HS-27A (cell line): Measurements from ENCODE around the gene HSPA2.
A peak's percentile ranks its signal among the peaks of the same experiment; 100 is the strongest.

ENCODE experiments used
- DNase-seq: peaks from one replicate; pipeline ENCODE4 v3.0.0-alpha.2; 2012; ENCODE audit warnings: low read depth, missing footprints

Gene HSPA2

DNA sequence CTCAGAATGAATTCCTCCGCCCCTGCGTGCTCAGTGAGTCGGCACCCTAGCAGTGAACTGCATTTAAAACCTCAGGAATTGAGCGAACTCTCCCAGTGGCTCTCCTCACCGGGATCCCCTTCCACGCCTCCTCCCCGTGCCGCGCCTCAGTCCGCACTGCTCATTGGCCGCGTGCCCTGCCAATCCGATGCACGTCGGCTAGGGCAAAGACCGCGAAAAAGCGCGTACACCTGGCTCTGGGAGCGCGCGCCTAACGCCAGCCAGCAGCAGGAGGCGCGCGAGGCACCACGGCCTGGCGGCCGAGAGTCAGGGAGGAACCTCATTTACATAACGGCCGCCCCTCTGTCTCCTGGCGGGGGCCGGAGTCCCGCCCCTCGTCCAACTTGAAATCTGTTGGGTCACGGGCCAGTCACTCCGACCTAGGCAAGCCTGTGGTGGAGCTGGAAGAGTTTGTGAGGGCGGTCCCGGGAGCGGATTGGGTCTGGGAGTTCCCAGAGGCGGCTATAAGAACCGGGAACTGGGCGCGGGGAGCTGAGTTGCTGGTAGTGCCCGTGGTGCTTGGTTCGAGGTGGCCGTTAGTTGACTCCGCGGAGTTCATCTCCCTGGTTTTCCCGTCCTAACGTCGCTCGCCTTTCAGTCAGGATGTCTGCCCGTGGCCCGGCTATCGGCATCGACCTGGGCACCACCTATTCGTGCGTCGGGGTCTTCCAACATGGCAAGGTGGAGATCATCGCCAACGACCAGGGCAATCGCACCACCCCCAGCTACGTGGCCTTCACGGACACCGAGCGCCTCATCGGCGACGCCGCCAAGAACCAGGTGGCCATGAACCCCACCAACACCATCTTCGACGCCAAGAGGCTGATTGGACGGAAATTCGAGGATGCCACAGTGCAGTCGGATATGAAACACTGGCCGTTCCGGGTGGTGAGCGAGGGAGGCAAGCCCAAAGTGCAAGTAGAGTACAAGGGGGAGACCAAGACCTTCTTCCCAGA, at the start of gene HSPA2:
Gene HSPA2 (plus strand): TSS at position 534 of the 995 bp plus-strand sequence. CDS start 109 bp downstream, at position 643.
- peak; percentile 83 for DNase-seq

GRCh38 chr14:64491637-64492036, 48.9 kb upstream of the HSPA2 start:
- DNase-seq = no peak

DNA sequence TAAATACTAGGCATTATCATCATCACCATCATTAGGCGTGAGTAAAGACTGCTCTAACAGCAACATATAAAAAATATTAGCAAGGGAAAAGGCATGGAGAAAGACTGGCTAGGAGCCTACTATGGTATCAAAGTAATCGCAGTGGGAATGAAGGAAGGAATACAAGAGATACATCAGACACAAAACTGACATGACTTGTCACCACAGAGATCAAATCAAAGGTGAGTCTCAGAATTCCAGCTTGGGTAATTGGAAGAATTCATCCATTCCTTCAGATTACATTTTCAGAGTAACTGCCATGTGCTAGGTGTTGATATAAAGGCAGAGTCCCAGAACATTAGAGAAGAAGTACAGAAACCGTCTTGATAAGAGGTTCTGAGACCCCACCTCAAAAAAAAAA, 47.1 kb upstream of the HSPA2 start:
- DNase-seq = no peak

- no peak for DNase-seq
These were observed 45.3 kb upstream of the HSPA2 start for GRCh38 chr14:64495252-64495651.

GRCh38 chr14:64496764-64497163, 43.8 kb upstream of the HSPA2 start:
- no peak for DNase-seq

- no peak for DNase-seq
These were observed 40.5 kb upstream of the HSPA2 start for GRCh38 chr14:64500088-64500487.

GRCh38 chr14:64501411-64502171, 39.0 kb upstream of the HSPA2 start:
- DNase-seq = no peak

GRCh38 chr14:64502456-64502855, 38.1 kb upstream of the HSPA2 start:
- no peak for DNase-seq

DNA sequence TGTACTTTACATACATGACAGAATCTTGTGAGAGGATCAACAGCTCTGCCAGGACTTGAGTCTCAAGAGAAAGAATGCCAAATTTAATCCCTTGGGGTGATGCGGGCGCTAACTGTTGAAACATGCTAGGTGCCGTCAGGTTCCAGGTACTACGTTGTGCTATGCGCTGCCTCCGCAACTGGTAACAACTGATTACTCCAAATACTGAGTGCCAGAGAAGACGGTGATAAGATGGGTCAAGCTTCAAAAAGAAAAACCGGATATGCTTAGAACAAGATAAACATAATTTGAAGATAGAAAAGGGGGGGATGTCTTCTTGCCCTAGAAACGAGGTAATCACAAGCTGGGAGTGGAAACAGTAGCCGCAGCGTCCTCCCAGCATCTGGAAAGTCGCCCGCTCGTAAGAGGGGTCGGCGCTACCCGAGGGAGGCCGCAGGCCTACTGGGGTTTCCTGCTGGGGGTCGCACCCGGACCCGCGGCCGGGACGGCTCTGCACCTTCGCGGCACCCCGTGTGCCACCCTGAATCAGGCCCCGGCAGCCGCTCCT, 37.6 kb upstream of the HSPA2 start:
- DNase-seq = no peak

- DNase-seq = peak; percentile 77
These were observed 36.9 kb upstream of the HSPA2 start, which contains the start of gene ZBTB25 for GRCh38 chr14:64503434-64504309. Gene ZBTB25 (minus strand): TSS chr14:64503838. CDS start chr14:64490533, 13,305 bp downstream.

DNA sequence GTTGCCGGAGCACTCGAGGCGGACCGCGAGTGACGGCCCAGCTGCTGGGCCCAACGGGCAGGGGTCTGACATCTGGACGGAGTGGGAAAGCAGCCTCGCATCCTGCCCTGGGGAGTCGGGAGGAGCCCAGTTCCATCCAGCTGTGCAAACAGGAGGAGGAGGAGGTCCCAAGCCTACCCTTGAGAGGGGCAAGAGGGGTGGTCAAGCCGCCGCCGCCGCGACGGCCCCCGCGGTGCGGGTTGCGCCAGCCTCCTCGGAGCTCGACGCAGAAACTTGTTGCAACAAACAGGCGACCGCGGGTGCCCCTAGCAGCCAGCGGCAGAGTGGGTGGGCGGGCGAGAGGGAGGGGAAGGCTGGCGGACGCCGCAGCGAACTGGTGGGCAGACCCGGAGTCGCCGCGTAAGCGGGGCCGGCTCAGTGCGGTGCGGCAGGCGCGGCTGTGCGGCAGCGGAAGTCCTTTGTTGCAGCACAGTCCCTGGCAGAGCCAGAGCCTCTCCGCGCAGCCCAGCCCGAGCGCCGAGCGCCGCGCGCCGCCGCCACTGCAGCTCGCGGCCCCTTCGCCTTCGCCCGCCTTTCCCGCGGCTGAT, 36.1 kb upstream of the HSPA2 start, which contains the start of gene ZBTB1:
Gene ZBTB1 (plus strand): TSS at position 461 of the 587 bp plus-strand sequence. CDS start 16,735 bp downstream, outside the sequence.
- no peak for DNase-seq

DNA sequence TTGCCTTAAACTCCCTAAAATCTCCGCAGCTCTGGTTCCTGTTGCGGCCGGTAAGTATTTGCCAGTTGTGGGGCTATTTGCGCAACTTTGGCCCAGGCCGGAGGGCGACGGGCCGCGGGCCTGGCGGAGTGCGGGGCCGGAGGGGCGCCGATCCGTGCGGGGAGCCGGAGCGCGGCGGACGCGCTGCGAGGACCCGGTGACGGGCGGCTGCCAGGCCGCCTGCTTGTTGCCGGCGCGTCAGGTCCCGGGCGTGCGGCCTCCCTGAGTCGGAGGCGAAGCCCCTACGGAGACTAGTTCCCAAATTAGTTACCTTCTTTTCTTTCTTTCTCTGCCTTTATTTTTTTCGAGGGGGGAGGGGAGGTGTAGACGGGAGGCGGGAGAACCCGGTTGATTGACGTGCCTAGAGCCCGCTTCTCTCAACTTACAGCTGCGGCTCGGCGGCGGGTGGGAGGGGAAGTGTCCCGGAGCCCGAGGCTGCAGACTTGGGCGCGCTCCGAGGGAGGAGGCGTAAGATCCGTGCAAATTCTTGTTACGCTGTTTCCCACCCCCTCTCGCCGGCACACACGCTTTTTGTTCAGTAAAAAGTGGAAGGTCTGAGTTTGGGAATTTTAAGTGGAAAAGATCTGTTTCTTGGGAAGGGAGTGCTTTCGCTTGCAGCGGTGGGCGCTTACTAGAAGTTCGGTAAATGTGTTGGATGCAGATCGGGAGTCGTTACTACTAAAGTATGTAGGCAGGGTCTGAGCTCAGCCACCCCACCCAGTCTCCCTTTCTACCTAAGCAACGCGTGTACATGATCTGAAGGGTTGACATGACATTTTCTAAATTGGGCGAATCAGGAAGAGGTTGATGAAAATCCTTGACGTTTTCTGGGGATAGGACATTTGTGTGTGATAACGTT, 35.4 kb upstream of the HSPA2 start:
- DNase-seq = no peak

DNA sequence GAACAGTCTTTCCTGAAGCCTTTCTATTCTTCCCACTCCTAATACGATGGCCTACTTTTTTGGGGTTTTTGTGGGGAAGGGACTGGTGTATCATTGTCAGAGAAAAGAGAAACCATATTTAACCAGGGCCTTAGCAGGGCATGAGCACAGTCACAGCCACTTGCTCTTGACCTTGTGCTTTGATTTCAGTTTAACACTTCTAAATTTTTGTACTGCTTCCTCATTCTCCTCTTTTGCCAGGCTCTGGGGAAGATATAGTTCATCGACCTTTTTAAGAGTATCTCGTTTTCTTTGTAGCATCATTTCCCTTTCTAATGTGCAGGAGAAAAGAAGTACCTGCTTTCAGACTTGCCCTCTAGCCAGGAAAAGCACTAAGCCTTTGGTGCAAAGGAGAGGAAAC, 33.8 kb upstream of the HSPA2 start:
- DNase-seq = no peak

- DNase-seq = no peak
These were observed 33.0 kb upstream of the HSPA2 start for GRCh38 chr14:64507376-64508156.

- DNase-seq = no peak
These were observed 32.2 kb upstream of the HSPA2 start for GRCh38 chr14:64508215-64508776.

DNA sequence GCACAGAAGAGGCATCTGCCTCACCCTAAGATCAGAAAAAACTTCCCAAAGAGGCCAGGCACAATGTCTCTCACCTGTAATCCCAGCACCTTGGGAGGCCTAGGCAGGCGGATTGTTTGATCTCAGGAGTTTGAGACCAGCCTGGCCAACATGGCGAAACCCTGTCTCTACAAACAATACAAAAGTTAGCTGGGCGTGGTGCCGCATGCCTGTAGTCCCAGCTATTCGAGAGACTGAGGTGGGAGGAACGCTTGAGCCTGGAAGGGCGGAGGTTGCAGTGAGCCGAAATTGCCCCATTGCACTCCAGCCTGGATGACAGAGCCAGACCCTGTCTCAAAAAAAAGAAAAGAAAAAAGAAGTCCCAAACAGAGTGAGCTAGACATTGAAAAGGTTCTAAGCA, 31.5 kb upstream of the HSPA2 start:
- no peak for DNase-seq

DNA sequence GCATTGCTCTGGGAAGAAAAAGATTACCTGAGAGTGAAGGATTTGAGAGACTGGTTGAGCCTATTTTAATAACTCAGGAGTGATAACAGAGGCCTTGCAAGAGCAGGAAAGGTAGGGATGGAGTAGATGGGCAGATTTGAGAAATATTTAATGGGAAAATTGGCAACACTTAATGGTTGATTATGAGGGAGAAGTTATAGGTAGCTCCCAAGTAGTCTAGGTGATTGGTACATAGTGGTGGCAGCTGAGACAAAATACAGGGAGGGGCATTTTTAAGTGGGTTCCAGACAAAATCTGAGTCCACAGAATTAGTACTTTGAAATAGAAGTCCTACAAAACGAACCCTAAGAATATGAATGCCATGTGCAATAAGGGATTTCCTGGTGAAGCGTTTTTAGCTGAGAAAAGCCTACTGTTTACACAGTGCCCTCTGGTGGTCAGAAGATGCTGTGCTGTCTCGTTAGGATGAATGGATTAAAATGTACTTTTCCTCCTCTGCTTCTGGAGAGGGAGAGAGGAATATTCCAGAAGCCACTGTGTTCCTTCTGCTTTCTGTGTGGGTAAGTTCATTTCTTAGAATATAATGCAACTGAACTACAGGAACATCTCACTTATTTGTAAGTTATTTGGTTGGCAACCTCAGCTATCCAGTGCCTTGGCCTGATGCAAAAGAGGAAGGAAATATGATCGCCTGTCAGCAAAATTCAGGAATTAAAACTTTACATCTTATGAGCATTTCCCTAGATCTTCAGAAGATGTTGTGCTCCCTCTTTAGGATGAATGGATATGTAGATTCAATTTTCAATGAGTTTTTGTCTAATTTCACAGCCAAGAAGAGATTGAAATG, 29.5 kb upstream of the HSPA2 start:
- no peak for DNase-seq

DNA sequence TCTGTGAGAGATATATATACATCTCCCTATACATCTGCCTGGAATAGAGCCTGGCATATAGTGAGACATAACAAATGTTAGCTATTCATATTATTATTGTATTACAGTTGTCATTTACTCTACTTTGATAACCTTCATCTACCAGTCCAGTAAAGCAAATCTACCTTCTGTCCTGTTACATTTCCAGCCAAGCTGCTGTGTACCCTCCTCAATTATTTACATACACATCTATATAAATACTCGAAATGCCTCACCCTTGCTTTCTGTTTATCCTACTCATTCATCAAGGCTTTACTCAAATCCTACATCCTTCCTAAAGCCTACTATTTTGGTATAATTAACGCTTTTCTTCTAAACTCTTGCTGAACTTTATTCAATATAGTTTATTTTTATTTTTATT, 27.3 kb upstream of the HSPA2 start:
- no peak for DNase-seq
